Common myeloid progenitor, CD34-positive (primary cell): Measurements from ENCODE around the gene RARB.

ENCODE experiments used
- CTCF ChIA-PET: fragments of 350-600 bp; sonication (Branson Sonifier 250); formaldehyde crosslinking; loops from one replicate; lab custom pipeline; 2021; ENCODE audit warnings: antibody characterized with exemption; lab: Charles Lee
- POLR2A ChIA-PET: fragments of 350-600 bp; sonication (Branson Sonifier 250); formaldehyde crosslinking; loops from one replicate; lab custom pipeline; 2021; ENCODE audit warnings: antibody characterized with exemption; lab: Charles Lee
- DNase-seq, 3 donors: peaks; one replicate each; pipeline versions ENCODE4 v3.0.0 to v3.0.0-alpha.2; 2013
- H3K27ac ChIP-seq, 2 experiments: 1 replicate in 1 of 2; 2 replicates in 1 of 2; pipeline ENCODE4 v1.7.0; 2013; ENCODE audit warnings: inconsistent platforms in 2 of 2, low read length in 2 of 2, mild to moderate bottlenecking in 2 of 2, low read depth in 1 of 2, moderate library complexity in 1 of 2; ENCODE audit not compliant: severe bottlenecking in 2 of 2, insufficient read depth in 1 of 2, poor library complexity in 1 of 2
- H3K27me3 ChIP-seq, 5 experiments: replicated peaks in 2 of 5; 1 replicate in 3 of 5; 2 replicates in 2 of 5; pipeline versions ENCODE4 v1.6.1 to v1.7.0; 2013; ENCODE audit warnings: low read length in 4 of 5, mild to moderate bottlenecking in 2 of 5, moderate library complexity in 2 of 5, inconsistent platforms in 1 of 5; ENCODE audit not compliant: insufficient read depth in 5 of 5, control insufficient read depth in 4 of 5
- H3K36me3 ChIP-seq, 4 experiments: 1 replicate in 2 of 4; 2 replicates in 2 of 4; pipeline versions ENCODE4 v1.6.1 to v1.7.0; 2013; ENCODE audit warnings: low read length in 3 of 4, control low read depth in 1 of 4, mild to moderate bottlenecking in 1 of 4; ENCODE audit not compliant: control insufficient read depth in 4 of 4, insufficient read depth in 4 of 4
- H3K4me1 ChIP-seq, 4 experiments: 1 replicate in 3 of 4; 2 replicates in 1 of 4; pipeline versions ENCODE4 v1.6.1 to v1.7.1; 2013; ENCODE audit warnings: low read length in 3 of 4, mild to moderate bottlenecking in 3 of 4, control low read depth in 1 of 4, inconsistent platforms in 1 of 4, moderate library complexity in 1 of 4; ENCODE audit not compliant: control insufficient read depth in 4 of 4, insufficient read depth in 4 of 4; ENCODE audit errors: control extremely low read depth in 1 of 4
- H3K4me3 ChIP-seq, 7 experiments: 1 replicate in 4 of 7; 2 replicates in 3 of 7; pipeline versions ENCODE4 v1.5.1 to v1.7.0; 2013; ENCODE audit warnings: mild to moderate bottlenecking in 7 of 7, low read length in 6 of 7, moderate library complexity in 6 of 7, inconsistent platforms in 2 of 7, low read depth in 2 of 7, control low read depth in 1 of 7; ENCODE audit not compliant: insufficient read depth in 4 of 7, control insufficient read depth in 1 of 7; ENCODE audit errors: extremely low read depth in 1 of 7
- H3K9me3 ChIP-seq, 5 experiments: 1 replicate in 4 of 5; 2 replicates in 1 of 5; pipeline versions ENCODE4 v1.6.1 to v1.7.1; 2013; ENCODE audit warnings: low read length in 4 of 5, mild to moderate bottlenecking in 2 of 5, inconsistent platforms in 1 of 5, low read depth in 1 of 5, moderate library complexity in 1 of 5; ENCODE audit not compliant: control insufficient read depth in 4 of 5, insufficient read depth in 2 of 5; ENCODE audit errors: control extremely low read depth in 1 of 5
- WGBS: methylation state at CpG from one replicate; pipeline ENCODE4 v1.1.5; 2013; ENCODE audit not compliant: insufficient coverage; 5-methylcytosine and 5-hydroxymethylcytosine counted together

The RARB gene

DNA sequence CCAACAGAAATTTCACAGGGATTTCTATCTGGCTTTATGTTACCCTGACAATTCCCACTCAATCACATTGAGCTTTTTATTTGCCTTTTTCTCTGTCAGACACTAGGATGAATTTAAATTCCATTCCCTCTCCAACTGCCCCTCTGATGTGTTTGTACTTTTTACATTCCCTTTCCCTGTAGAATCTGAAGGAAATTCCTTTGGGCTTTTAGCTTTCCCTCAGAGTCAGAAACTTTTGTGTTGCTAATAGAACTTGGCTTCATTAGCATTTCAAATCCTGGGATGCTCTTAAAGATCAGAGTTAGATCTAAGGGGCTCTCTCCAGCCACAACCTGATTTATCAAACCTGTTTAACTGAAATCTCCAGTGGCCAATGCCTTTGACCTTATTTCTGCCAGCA is 7.9 kb upstream of the RARB start:
- H3K27me3 ChIP-seq: peaks cover 0 to 11% (median 3%) of the 10 kb centered on the region in 5 experiments
- DNase-seq: no peak
- peaks cover 0 to 4% (median 0%) of the 10 kb centered on the region in 5 experiments for H3K9me3 ChIP-seq
- no peak overlapping the region for H3K4me3 ChIP-seq
- H3K4me1 ChIP-seq: no peaks in the 10 kb centered on the region
- CTCF ChIA-PET: no interaction called here
- no peaks in the 10 kb centered on the region for H3K36me3 ChIP-seq
- H3K27ac ChIP-seq: no peak overlapping the region
- POLR2A ChIA-PET: no interaction called here

DNA sequence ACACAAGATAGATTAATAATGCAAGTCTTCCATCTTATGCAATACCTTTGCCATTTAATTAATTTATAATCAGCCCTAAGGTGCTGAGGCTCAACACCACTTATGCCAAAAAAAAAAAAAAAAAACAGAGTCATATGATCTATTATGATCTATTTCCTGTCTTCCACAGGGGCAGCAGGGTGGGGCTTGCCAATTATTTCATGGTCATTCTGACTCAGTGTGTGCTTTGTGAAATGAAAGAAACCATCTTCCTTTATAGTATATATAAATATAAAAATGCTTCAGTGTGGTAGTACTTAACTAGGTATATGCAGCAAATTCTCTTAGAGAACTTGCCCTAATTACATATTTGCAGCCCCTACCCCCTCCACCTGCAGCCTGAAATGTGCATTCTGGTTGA is 7.2 kb upstream of the RARB start:
- no peaks in the 10 kb centered on the region for H3K36me3 ChIP-seq
- H3K27ac ChIP-seq: no peak overlapping the region
- H3K4me3 ChIP-seq: no peak overlapping the region
- no peak for DNase-seq
- ChIA-PET POLR2A (no interaction called here), CTCF (no interaction called here)
- H3K27me3 ChIP-seq: peaks cover 0 to 17% (median 8%) of the 10 kb centered on the region in 5 experiments
- peaks cover 0 to 4% (median 0%) of the 10 kb centered on the region in 5 experiments for H3K9me3 ChIP-seq
- no peaks in the 10 kb centered on the region for H3K4me1 ChIP-seq

DNA sequence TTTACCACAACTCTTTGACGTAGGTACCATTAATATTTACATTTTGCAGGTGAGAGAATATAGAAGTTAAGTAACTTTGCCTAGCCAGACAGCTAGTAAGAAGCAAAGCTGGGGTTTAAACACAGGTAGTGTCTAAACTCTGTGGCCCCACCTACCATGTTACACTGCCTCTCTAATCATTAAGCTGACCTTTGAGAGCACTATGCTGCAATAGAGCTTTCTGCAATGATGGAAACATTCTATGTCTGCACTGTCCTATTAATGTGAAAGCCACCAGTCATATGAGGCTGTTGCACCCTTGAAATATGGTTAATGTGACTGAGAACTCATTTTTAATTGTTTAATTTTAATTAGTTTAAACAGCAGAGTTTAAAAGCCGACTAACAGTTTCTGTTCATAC is 6.3 kb upstream of the RARB start:
- H3K27ac ChIP-seq: no peak overlapping the region
- ChIA-PET CTCF (no interaction called here), POLR2A (no interaction called here)
- peaks cover 0 to 4% (median 0%) of the 10 kb centered on the region in 5 experiments for H3K9me3 ChIP-seq
- no peak overlapping the region for H3K4me3 ChIP-seq
- H3K4me1 ChIP-seq: no peaks in the 10 kb centered on the region
- H3K27me3 ChIP-seq: peaks cover 0 to 25% (median 15%) of the 10 kb centered on the region in 5 experiments
- WGBS: no CpG with 5 or more reads among the region's 2 CpGs
- DNase-seq: no peak
- H3K36me3 ChIP-seq: no peaks in the 10 kb centered on the region

DNA sequence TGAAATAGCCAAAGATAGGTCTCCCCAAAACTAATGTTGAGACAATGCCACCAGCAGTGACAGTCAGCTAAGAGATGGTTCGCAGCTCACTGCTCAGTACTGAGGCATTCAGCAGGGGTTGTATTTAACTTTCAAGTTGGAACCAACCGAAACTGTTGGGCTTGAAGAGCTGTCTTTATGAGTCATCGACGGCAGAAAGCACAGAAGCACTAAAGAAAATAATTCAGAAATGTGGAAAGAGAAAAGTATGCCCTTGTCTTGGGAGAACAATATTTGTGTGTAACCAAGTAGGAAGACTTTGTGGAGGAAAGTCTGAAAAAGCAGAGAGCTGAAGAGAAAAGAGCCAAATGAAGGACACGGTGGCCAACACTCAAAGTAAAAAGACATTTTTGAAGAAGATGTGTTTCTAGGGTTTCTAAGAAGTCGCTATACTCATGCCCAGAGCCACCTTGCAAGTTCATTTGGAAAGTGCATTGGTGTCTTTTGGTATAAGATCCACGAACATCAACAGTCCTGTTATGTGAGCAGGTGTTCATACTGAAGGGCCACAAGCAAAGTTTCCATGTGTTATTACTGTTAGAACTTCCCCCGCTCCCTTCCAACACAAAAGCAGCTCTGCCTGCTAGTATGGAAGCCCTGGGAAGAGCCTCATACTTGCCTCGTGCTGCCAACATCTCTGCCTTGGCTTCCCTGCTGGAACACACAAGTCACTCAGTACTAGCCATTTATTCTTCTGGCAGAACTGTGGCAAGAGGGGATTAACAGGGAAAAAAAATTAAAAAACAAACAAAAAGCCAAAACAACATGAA is 4.1 kb upstream of the RARB start:
- Histone ChIP-seq H3K9me3 (no peaks in the 10 kb centered on the region), H3K4me3 (no peak overlapping the region), H3K27me3 (peaks cover 7 to 47% (median 23%) of the 10 kb centered on the region in 5 experiments), H3K27ac (no peak overlapping the region), H3K4me1 (peaks cover 0 to 14% (median 10%) of the 10 kb centered on the region in 4 experiments), H3K36me3 (no peaks in the 10 kb centered on the region)
- POLR2A ChIA-PET: interaction anchor here (0.6 kb wide), 1 partner anchor 1115 kb away, joined by 3 read pairs; no protein-coding TSS in a partner anchor
- DNase-seq: no peak
- WGBS: 96% methylated on average over 6 of the region's 9 CpGs
- CTCF ChIA-PET: no interaction called here

DNA sequence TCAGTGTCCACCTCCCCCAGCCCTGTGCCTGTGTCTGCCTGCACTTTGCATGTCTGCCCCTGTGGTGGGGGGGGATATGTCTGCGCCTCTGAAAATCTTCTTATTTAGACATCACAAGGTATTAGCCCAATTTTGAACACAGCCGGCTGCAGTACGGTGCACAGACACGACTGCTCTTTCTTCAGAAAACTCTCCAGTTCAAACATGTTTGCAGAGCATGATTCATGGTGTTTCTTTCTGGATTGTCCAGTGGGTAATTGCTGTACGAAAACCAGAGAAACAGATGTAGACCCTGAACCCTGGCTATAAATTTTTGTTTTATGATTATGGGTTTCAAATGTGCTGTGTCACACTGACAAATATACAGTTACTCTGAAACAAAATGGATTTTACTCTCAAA is 3.4 kb upstream of the RARB start:
- Histone ChIP-seq H3K4me1 (peaks cover 0 to 14% (median 10%) of the 10 kb centered on the region in 4 experiments), H3K36me3 (no peaks in the 10 kb centered on the region), H3K27ac (no peak overlapping the region), H3K9me3 (no peaks in the 10 kb centered on the region), H3K4me3 (no peak overlapping the region), H3K27me3 (peaks cover 12 to 53% (median 27%) of the 10 kb centered on the region in 5 experiments)
- ChIA-PET POLR2A (no interaction called here), CTCF (no interaction called here)
- no peak for DNase-seq
- WGBS: no CpG with 5 or more reads among the region's 5 CpGs

DNA sequence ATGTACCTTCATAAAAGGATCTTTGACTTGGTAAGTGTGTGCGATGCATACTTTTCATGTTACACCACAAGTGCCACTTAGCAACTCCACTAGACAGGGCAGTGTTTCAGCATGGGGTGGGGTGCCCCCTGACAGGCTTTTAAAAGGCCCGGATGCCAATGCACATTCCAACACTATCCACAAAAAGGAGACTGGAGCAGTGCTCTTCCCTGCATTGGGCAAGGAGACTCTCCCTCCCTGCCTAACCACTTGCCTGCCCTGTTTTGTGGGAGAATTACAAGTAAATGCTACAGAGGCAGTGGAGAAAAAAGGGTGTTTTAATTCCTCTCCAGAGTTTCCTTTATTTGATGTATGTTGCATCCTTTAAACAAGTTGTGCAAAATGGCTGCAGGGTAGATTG is 1.7 kb upstream of the RARB start:
- no peak overlapping the region for H3K4me3 ChIP-seq
- H3K27me3 ChIP-seq: peaks cover 23 to 71% (median 38%) of the 10 kb centered on the region in 5 experiments
- no peak overlapping the region for H3K27ac ChIP-seq
- H3K36me3 ChIP-seq: no peaks in the 10 kb centered on the region
- ChIA-PET CTCF (interaction anchor here (1.5 kb wide), 1 partner anchor 9 kb away, joined by 3 read pairs; no protein-coding TSS in a partner anchor), POLR2A (no interaction called here)
- no CpG with 5 or more reads among the region's 2 CpGs for WGBS
- H3K9me3 ChIP-seq: no peaks in the 10 kb centered on the region
- H3K4me1 ChIP-seq: peaks cover 0 to 14% (median 10%) of the 10 kb centered on the region in 4 experiments
- no peak for DNase-seq

DNA sequence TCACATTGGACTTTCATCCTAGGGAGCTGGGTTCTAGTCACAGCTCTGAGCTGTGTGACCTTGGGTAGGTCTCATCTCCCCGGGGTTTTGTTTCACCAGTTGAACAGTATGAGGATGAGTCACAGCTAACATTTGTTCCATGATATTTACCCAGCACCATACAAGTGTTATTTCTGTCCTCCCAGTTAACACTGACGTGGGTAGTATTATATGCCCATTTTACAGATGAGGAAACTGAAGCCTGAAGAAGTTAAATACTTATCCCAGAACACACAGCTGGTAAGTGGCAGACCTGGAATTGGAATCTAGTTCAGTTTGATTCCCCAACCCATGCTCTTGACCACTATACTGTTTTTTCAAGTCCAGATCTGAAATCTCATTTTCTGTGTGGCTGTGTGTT is 908 bp upstream of the RARB start:
- Histone ChIP-seq H3K27ac (no peak overlapping the region), H3K36me3 (no peaks in the 10 kb centered on the region), H3K4me3 (peak overlapping the region in 3 of 7 experiments; percentile 50 to 66 (median 54)), H3K27me3 (peaks cover 23 to 78% (median 43%) of the 10 kb centered on the region in 5 experiments), H3K9me3 (no peaks in the 10 kb centered on the region), H3K4me1 (peaks cover 0 to 14% (median 10%) of the 10 kb centered on the region in 4 experiments)
- ChIA-PET POLR2A (no interaction called here), CTCF (interaction anchor here (1.5 kb wide), 1 partner anchor 10 kb away, joined by 3 read pairs; no protein-coding TSS in a partner anchor)
- WGBS: 100% methylated on average over 1 of the region's 2 CpGs
- DNase-seq: peak in 1 of 3 donors; percentile 22
